ENCODE results near the gene IGF2R. TPM values are rescaled to one million over a fixed set of nuclear protein-coding genes. Genes with fewer than 3 reads are reported as not detected.
A peak's percentile ranks its signal among the peaks of the same experiment; 100 is the strongest.
"Not testable (repeated sequence)": the region's sequence is repeated elsewhere in the genome, so short reads cannot be mapped to it uniquely, and the experiment has no call there.

The IGF2R gene
- polyA plus RNA-seq, 4 donors = 55.1 to 59.1 (median 57.3) TPM

GRCh38 chr6:159995405-159995804, 26.5 kb downstream of the IGF2R start:
- no peak for DNase-seq (ENCODE audit: low read depth in 4 of 4, low spot score in 3 of 4)

GRCh38 chr6:159996087-159996622, 27.3 kb downstream of the IGF2R start:
- DNase-seq (ENCODE audit: low read depth in 4 of 4, low spot score in 3 of 4) = no peak

- DNase-seq (ENCODE audit: low read depth in 4 of 4, low spot score in 3 of 4) = no peak
These were observed 28.0 kb downstream of the IGF2R start for GRCh38 chr6:159996626-159997497.

- no peak for DNase-seq (ENCODE audit: low read depth in 4 of 4, low spot score in 3 of 4)
These were observed 28.7 kb downstream of the IGF2R start for GRCh38 chr6:159997498-159998101.

- no peak for DNase-seq (ENCODE audit: low read depth in 4 of 4, low spot score in 3 of 4)
These were observed 29.7 kb downstream of the IGF2R start for GRCh38 chr6:159998538-159998937.

GRCh38 chr6:159999240-159999671, 30.4 kb downstream of the IGF2R start:
- DNase-seq (ENCODE audit: low read depth in 4 of 4, low spot score in 3 of 4) = no peak

GRCh38 chr6:160000280-160000704, 31.4 kb downstream of the IGF2R start:
- DNase-seq (ENCODE audit: low read depth in 4 of 4, low spot score in 3 of 4) = no peak

GRCh38 chr6:160000893-160001427, 32.1 kb downstream of the IGF2R start:
- not testable (repeated sequence) for DNase-seq (ENCODE audit: low read depth in 4 of 4, low spot score in 3 of 4)

GRCh38 chr6:160002882-160003281, 34.0 kb downstream of the IGF2R start:
- DNase-seq (ENCODE audit: low read depth in 4 of 4, low spot score in 3 of 4) = no peak

- DNase-seq (ENCODE audit: low read depth in 4 of 4, low spot score in 3 of 4) = no peak
These were observed 35.1 kb downstream of the IGF2R start for GRCh38 chr6:160004018-160004417.

- DNase-seq (ENCODE audit: low read depth in 4 of 4, low spot score in 3 of 4) = no peak
These were observed 35.7 kb downstream of the IGF2R start for GRCh38 chr6:160004419-160005175.

GRCh38 chr6:160005211-160005610, 36.3 kb downstream of the IGF2R start:
- DNase-seq (ENCODE audit: low read depth in 4 of 4, low spot score in 3 of 4) = no peak

GRCh38 chr6:160005861-160006540, 37.1 kb downstream of the IGF2R start:
- peak in 2 of 4 donors; percentile 28 to 58 for DNase-seq (ENCODE audit: low read depth in 4 of 4, low spot score in 3 of 4)

- no peak for DNase-seq (ENCODE audit: low read depth in 4 of 4, low spot score in 3 of 4)
These were observed 38.3 kb downstream of the IGF2R start for GRCh38 chr6:160007145-160007544.

GRCh38 chr6:160007611-160008010, 38.7 kb downstream of the IGF2R start:
- DNase-seq (ENCODE audit: low read depth in 4 of 4, low spot score in 3 of 4) = no peak

GRCh38 chr6:160010067-160010466, 41.2 kb downstream of the IGF2R start:
- DNase-seq (ENCODE audit: low read depth in 4 of 4, low spot score in 3 of 4) = no peak

- DNase-seq (ENCODE audit: low read depth in 4 of 4, low spot score in 3 of 4) = no peak
These were observed 45.3 kb downstream of the IGF2R start for GRCh38 chr6:160013987-160014868.

- no peak for DNase-seq (ENCODE audit: low read depth in 4 of 4, low spot score in 3 of 4)
These were observed 45.9 kb downstream of the IGF2R start for GRCh38 chr6:160014869-160015182.
